Measurements from ENCODE around the gene IQGAP1. TPM values are rescaled to one million over a fixed set of nuclear protein-coding genes. Genes with fewer than 3 reads are reported as not detected.
A peak's percentile ranks its signal among the peaks of the same experiment; 100 is the strongest.

Gene IQGAP1
- polyA plus RNA-seq, 1 donor (not counting 4 experiments of a cell fraction or from before 2014, with no cell fraction given): 310 TPM

DNA sequence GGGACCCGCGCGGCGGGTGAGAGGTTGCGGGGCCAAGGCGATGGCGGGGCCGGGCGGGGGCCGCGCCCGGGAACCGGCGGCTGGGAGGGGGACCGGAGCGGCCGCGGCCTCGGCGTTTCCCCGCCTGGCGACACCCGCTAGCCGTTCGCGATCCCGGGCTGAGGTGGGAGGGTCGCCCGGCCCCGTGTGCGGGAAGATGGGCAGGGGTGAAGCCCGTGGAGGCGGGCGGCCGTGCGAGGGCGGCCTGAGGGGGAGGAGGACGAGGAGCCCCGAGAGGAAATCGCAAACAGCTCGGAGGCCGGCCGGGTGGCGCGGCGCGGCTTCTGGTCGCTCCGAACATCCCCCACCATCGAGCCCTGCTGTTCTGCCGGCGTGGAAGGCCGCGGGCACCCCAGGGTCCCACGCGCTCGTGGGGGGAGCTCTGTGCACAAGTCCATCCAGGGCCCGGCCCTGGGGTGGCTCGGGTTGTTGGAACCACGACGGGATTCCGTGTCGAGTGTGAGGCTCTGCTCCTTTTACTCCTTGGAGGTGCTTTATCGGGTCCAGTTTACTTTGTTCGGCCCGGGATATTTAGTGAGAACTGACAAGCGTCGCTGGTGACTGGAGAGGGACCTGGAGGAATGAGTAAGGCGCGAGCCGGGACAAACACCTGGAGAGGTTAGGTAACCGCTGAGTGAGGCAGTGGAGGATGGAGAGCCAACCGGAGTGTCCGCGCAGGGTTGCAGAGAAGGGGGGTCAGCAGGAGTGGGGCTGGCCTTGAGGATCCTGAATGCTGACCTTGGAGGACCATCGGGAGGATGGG is 142.4 kb downstream of the IQGAP1 start:
- Histone ChIP-seq H3K9ac (ENCODE audit: control insufficient read depth, extremely low read depth, insufficient read depth, low read length) (peak overlapping the region; percentile 80), H3K4me3 (ENCODE audit: control insufficient read depth in 2 of 3, extremely low read depth in 1 of 3, insufficient read depth in 2 of 3, low read depth in 1 of 3, low read length in 3 of 3) (peak overlapping the region; percentile 76 to 92 (median 86)), H3K4me1 (ENCODE audit: control insufficient read depth, extremely low read depth, insufficient read depth, low read length) (peaks cover 8% of the 10 kb centered on the region), H3K27ac (ENCODE audit: control insufficient read depth, insufficient read depth, low read length) (peak overlapping the region; percentile 43), H3K9me3 (ENCODE audit: control insufficient read depth, low read depth, low read length) (no peaks in the 10 kb centered on the region), H3K27me3 (ENCODE audit: control insufficient read depth, extremely low read depth, insufficient read depth, low read length) (no peaks in the 10 kb centered on the region), H3K4me2 (ENCODE audit: control insufficient read depth, extremely low read depth, insufficient read depth, low read depth, low read length) (peak overlapping the region; percentile 92), H4K20me1 (ENCODE audit: control insufficient read depth, extremely low read depth, insufficient read depth, low read length) (no peaks in the 10 kb centered on the region), H3K9me1 (ENCODE audit: control insufficient read depth, extremely low read depth, insufficient read depth, low read length) (no peaks in the 10 kb centered on the region), H3K79me2 (ENCODE audit: control insufficient read depth, insufficient read depth, low read length) (peaks cover 43% of the 10 kb centered on the region), H2AFZ (ENCODE audit: control insufficient read depth, low read length) (peak overlapping the region; percentile 63), H3K36me3 (ENCODE audit: control insufficient read depth in 2 of 2, extremely low read depth in 1 of 2, insufficient read depth in 2 of 2, low read length in 2 of 2) (no peaks in the 10 kb centered on the region)
- FAIRE-seq: no peak
- TF ChIP-seq, protein P1, sequence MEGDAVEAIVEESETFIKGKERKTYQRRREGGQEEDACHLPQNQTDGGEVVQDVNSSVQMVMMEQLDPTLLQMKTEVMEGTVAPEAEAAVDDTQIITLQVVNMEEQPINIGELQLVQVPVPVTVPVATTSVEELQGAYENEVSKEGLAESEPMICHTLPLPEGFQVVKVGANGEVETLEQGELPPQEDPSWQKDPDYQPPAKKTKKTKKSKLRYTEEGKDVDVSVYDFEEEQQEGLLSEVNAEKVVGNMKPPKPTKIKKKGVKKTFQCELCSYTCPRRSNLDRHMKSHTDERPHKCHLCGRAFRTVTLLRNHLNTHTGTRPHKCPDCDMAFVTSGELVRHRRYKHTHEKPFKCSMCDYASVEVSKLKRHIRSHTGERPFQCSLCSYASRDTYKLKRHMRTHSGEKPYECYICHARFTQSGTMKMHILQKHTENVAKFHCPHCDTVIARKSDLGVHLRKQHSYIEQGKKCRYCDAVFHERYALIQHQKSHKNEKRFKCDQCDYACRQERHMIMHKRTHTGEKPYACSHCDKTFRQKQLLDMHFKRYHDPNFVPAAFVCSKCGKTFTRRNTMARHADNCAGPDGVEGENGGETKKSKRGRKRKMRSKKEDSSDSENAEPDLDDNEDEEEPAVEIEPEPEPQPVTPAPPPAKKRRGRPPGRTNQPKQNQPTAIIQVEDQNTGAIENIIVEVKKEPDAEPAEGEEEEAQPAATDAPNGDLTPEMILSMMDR (optimal IDR thresholded peaks at IDR 0.05 in 1 of 3, IDR thresholded peaks at IDR 0.05 in 1 of 3, conservative IDR thresholded peaks at IDR 0.05 in 1 of 3; ENCODE audit: extremely low read depth in 1 of 3, insufficient read depth in 2 of 3, low read length in 3 of 3): no peak
- TF ChIP-seq EZH2 (IDR thresholded peaks at IDR 0.05; ENCODE audit: low read length): no peak
- no peak for DNase-seq (ENCODE audit: low read depth, low spot score)
- dilution Hi-C loops (cut with MboI; ENCODE audit: extremely low pct_ligation_motif_present, low sequenced_read_pairs): no loop called here

DNA sequence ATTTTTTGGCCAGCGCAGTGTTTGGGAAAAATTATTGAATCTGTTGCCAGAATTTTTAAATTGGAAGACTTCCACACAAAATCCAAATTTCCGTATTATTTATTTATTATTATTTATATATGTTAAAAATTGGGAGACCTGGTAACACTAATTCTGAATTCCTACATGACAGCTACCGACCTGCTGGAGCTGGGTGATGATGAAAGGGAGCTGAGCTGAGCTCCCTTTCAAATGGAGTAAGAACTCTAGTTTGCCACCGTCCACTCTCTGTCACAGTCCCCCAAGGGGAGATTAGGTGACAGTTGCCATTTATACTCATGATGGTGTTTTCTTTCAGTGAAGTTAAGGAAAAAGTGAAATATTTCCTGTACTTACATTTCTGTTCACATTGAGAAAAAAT is 143.1 kb downstream of the IQGAP1 start:
- Histone ChIP-seq H3K36me3 (ENCODE audit: control insufficient read depth in 2 of 2, extremely low read depth in 1 of 2, insufficient read depth in 2 of 2, low read length in 2 of 2) (no peaks in the 10 kb centered on the region), H3K79me2 (ENCODE audit: control insufficient read depth, insufficient read depth, low read length) (peaks cover 48% of the 10 kb centered on the region), H4K20me1 (ENCODE audit: control insufficient read depth, extremely low read depth, insufficient read depth, low read length) (no peaks in the 10 kb centered on the region), H3K4me2 (ENCODE audit: control insufficient read depth, extremely low read depth, insufficient read depth, low read depth, low read length) (peak overlapping the region; percentile 92), H3K4me1 (ENCODE audit: control insufficient read depth, extremely low read depth, insufficient read depth, low read length) (peaks cover 8% of the 10 kb centered on the region), H2AFZ (ENCODE audit: control insufficient read depth, low read length) (no peak overlapping the region), H3K9ac (ENCODE audit: control insufficient read depth, extremely low read depth, insufficient read depth, low read length) (peak overlapping the region; percentile 80), H3K9me3 (ENCODE audit: control insufficient read depth, low read depth, low read length) (no peaks in the 10 kb centered on the region), H3K27me3 (ENCODE audit: control insufficient read depth, extremely low read depth, insufficient read depth, low read length) (no peaks in the 10 kb centered on the region), H3K4me3 (ENCODE audit: control insufficient read depth in 2 of 3, extremely low read depth in 1 of 3, insufficient read depth in 2 of 3, low read depth in 1 of 3, low read length in 3 of 3) (peak overlapping the region; percentile 76 to 92 (median 86)), H3K9me1 (ENCODE audit: control insufficient read depth, extremely low read depth, insufficient read depth, low read length) (no peaks in the 10 kb centered on the region), H3K27ac (ENCODE audit: control insufficient read depth, insufficient read depth, low read length) (no peak overlapping the region)
- DNase-seq (ENCODE audit: low read depth, low spot score): no peak
- TF ChIP-seq, protein P1 (optimal IDR thresholded peaks at IDR 0.05 in 1 of 3, IDR thresholded peaks at IDR 0.05 in 1 of 3, conservative IDR thresholded peaks at IDR 0.05 in 1 of 3; ENCODE audit: extremely low read depth in 1 of 3, insufficient read depth in 2 of 3, low read length in 3 of 3): no peak
- no peak for TF ChIP-seq EZH2 (IDR thresholded peaks at IDR 0.05; ENCODE audit: low read length)
- FAIRE-seq: no peak
- dilution Hi-C loops (cut with MboI; ENCODE audit: extremely low pct_ligation_motif_present, low sequenced_read_pairs): no loop called here
